Naive thymus-derived CD4-positive, alpha-beta T cell (primary cell): Measurements from ENCODE around the gene QKI. TPM values are rescaled to one million over a fixed set of nuclear protein-coding genes. Genes with fewer than 3 reads are reported as not detected.

Source experiments
- ATAC-seq: fragments of 150-1000 bp; cut with Tn5 transposase; 2 replicates; pipeline ENCODE4 v1.10.0; 2021; ENCODE audit warnings: mild to moderate bottlenecking, moderate library complexity
- CTCF ChIA-PET: fragments of 350-600 bp; sonication (Branson Sonifier 250); formaldehyde crosslinking; loops from one replicate; lab custom pipeline; 2021; ENCODE audit warnings: antibody characterized with exemption; lab: Charles Lee
- POLR2A ChIA-PET: fragments of 350-600 bp; sonication (Branson Sonifier 250); formaldehyde crosslinking; loops from one replicate; lab custom pipeline; 2021; ENCODE audit warnings: antibody characterized with exemption, inconsistent platforms; lab: Charles Lee
- DNase-seq, 9 donors: peaks; one replicate each; pipeline versions ENCODE4 v3.0.0 to v3.0.0-alpha.2; 2020 to 2022; ENCODE audit warnings: mixed read lengths in 1 of 9
- H3K27ac ChIP-seq: one replicate; pipeline ENCODE4 v1.7.0; 2013; ENCODE audit warnings: mild to moderate bottlenecking, low read depth, low read length, moderate library complexity
- H3K27me3 ChIP-seq, 2 donors: one replicate each; pipeline ENCODE4 v1.7.0; 2013; ENCODE audit warnings: low read length in 2 of 2, mild to moderate bottlenecking in 2 of 2, moderate library complexity in 2 of 2; ENCODE audit not compliant: control insufficient read depth in 2 of 2, insufficient read depth in 2 of 2
- H3K36me3 ChIP-seq, 3 experiments: 1 replicate in 2 of 3; 2 replicates in 1 of 3; pipeline ENCODE4 v1.7.0; 2013; ENCODE audit warnings: low read length in 3 of 3, mild to moderate bottlenecking in 3 of 3, moderate library complexity in 1 of 3; ENCODE audit not compliant: insufficient read depth in 3 of 3, control insufficient read depth in 2 of 3
- H3K4me1 ChIP-seq, 2 donors: one replicate each; pipeline ENCODE4 v1.7.0; 2013; ENCODE audit warnings: low read length in 2 of 2, mild to moderate bottlenecking in 2 of 2, moderate library complexity in 1 of 2; ENCODE audit not compliant: control insufficient read depth in 2 of 2, insufficient read depth in 2 of 2
- H3K4me3 ChIP-seq: 2 replicates; pipeline ENCODE4 v1.7.0; 2013; ENCODE audit warnings: mild to moderate bottlenecking, low read length
- H3K9me3 ChIP-seq, 3 experiments: 1 replicate in 2 of 3; 2 replicates in 1 of 3; pipeline ENCODE4 v1.7.0; 2013; ENCODE audit warnings: low read length in 3 of 3; ENCODE audit not compliant: control insufficient read depth in 2 of 3
- H3K27ac Mint-ChIP-seq, 9 donors: one replicate each; pipeline ENCODE4 v1.8.0; 2020 to 2022; ENCODE audit warnings: mixed read lengths in 9 of 9, mild to moderate bottlenecking in 8 of 9, moderate library complexity in 5 of 9, inconsistent platforms in 2 of 9
- H3K27me3 Mint-ChIP-seq, 5 donors: one replicate each; pipeline ENCODE4 v1.8.0; 2021 to 2022; ENCODE audit warnings: mixed read lengths in 5 of 5, mild to moderate bottlenecking in 1 of 5
- H3K36me3 Mint-ChIP-seq, 5 donors: one replicate each; pipeline ENCODE4 v1.8.0; 2020 to 2022; ENCODE audit warnings: mixed read lengths in 5 of 5, mild to moderate bottlenecking in 3 of 5, inconsistent platforms in 1 of 5
- H3K4me1 Mint-ChIP-seq, 7 donors: one replicate each; pipeline ENCODE4 v1.8.0; 2020 to 2022; ENCODE audit warnings: mixed read lengths in 7 of 7, mild to moderate bottlenecking in 3 of 7, inconsistent platforms in 1 of 7
- H3K4me3 Mint-ChIP-seq, 10 donors: one replicate each; pipeline ENCODE4 v1.8.0; 2020 to 2022; ENCODE audit warnings: mild to moderate bottlenecking in 10 of 10, mixed read lengths in 10 of 10, moderate library complexity in 6 of 10, inconsistent platforms in 2 of 10
- H3K9me3 Mint-ChIP-seq, 11 donors: one replicate each; pipeline ENCODE4 v1.8.0; 2020 to 2022; ENCODE audit warnings: mixed read lengths in 11 of 11, mild to moderate bottlenecking in 4 of 11, inconsistent platforms in 1 of 11, moderate library complexity in 1 of 11
- intact Hi-C, 2 donors: fragments of 100-400 bp; cut with micrococcal nuclease; formaldehyde crosslinking; loops; one replicate each; pipeline ENCODE4 v1.15.1; 2023
- polyA plus RNA-seq, 2 donors: library from polyadenylated mRNA; unstranded; fragments of 300-500 nt; fragmentation: Illumina TruSeq; gene quantifications; one replicate each; pipeline ENCODE4 v1.2.3, GENCODE V29; 2021
- total RNA-seq, 6 experiments: library from RNA in 5 of 6; stranded (reverse) in 5 of 6; gene quantifications; 1 replicate in 5 of 6; 2 replicates in 1 of 6; pipeline ENCODE4 v1.2.3 and lab custom pipeline; 2021 to 2026

QKI gene
- total and polyA plus RNA-seq, 7 experiments from 2014 or later = 15.0 to 147 (median 72.5) TPM

DNA sequence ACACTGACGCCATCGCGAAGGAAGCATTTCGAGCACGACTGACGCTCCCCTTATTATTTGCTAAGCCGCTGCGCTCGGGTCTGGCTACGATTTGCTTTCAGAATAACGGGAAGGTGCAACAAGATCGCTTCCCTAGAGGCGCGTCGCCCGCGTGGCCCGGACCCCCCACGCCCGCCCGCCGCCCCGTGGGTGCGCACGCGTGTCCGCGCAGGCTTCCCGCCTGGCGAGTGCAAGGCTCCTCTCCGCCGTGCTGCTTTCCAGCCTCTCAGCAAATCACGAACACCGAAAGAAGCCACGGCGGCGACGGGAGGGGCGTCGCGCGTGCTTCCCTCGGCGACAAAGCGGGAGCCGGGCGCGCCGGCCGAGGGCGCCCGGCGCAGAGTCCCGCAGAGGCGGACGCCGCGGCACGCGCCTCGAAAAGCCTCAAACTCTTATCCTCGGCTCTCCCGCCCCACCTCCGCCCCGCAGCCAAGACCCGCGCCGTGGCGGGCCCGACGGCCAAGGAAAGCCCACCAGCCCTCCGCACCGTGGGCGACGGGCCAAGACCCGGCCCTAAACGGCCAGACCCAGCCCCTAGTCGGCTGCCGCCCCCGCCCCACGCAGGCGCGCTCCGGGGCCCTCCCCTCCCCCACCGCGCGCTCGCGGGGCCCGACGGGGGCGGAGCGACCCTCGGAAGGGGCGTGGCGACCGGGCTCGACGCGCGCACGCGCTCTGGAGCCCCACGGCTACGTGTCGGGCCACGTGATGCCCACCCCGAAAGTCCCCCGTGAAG is 987 bp upstream of the QKI start:
- intact Hi-C loops = loop anchor here (1.0 to 10.0 kb wide), 3 partner anchors 341 to 687 kb away; partner anchors contain the start of genes PACRG (in 2 of the 2) and PRKN (in 2 of the 2)
- peak; percentile 92 to 99 (median 96) for DNase-seq
- Mint-ChIP-seq H3K36me3 (peaks cover 0 to 5% (median 0%) of the 10 kb centered on the region in 5 donors), H3K4me3 (peak overlapping the region; percentile 88 to 95 (median 90)), H3K27ac (peak overlapping the region; percentile 84 to 96 (median 92)), H3K9me3 (peaks cover 0 to 1% (median 0%) of the 10 kb centered on the region in 11 donors), H3K27me3 (peaks cover 0 to 17% (median 0%) of the 10 kb centered on the region in 5 donors), H3K4me1 (peaks cover 16 to 43% (median 34%) of the 10 kb centered on the region in 7 donors)
- Histone ChIP-seq H3K27me3 (no peaks in the 10 kb centered on the region), H3K9me3 (no peaks in the 10 kb centered on the region), H3K36me3 (no peaks in the 10 kb centered on the region), H3K27ac (peak overlapping the region; percentile 88), H3K4me3 (peak overlapping the region; percentile 62), H3K4me1 (peaks cover 5 to 17% of the 10 kb centered on the region in 2 donors)
- CTCF ChIA-PET = no interaction called here
- peak; percentile 86 for ATAC-seq
- POLR2A ChIA-PET = interaction anchor here (1.1 kb wide), 1 partner anchor 12 kb away, joined by 5 read pairs; no protein-coding TSS in a partner anchor

DNA sequence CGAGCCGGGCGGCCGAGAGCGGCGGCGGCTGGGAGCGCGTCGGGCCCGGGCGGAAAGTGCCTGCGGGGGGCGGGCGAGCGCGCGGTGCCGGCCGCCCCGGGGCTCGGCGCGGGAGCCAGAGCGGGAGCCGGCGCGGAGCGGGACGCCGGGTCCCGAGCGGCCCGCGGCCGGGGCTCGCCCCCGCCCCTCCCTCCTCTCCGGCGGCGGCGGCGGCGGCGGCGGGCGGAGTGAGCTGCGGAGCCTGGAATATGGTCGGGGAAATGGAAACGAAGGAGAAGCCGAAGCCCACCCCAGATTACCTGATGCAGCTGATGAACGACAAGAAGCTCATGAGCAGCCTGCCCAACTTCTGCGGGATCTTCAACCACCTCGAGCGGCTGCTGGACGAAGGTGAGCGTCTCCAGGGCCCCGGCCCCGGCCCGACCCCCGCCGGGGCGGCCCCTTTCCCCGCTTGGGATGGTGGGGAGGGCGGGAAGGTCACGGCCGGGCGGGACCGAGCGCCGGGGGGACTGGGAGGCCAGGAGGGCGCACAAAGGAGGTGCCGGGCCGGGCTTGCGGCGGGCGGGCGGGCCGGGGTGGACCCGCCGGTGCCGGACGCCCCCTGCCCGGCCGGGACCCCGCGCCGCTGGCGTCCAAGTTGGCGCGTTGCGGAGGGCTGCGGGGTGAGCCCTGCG is 565 bp downstream of the QKI start:
- peaks cover 0 to 14% (median 0%) of the 10 kb centered on the region in 5 donors for H3K27me3 Mint-ChIP-seq
- H3K36me3 Mint-ChIP-seq = peaks cover 0 to 5% (median 0%) of the 10 kb centered on the region in 5 donors
- H3K4me1 Mint-ChIP-seq = peaks cover 31 to 58% (median 49%) of the 10 kb centered on the region in 7 donors
- POLR2A ChIA-PET = interaction anchor here (0.6 to 2.6 kb wide), 4 partner anchors 9 to 46 kb away, joined by 3 to 14 read pairs (median 10); no protein-coding TSS in a partner anchor
- peaks cover 0 to 1% (median 0%) of the 10 kb centered on the region in 11 donors for H3K9me3 Mint-ChIP-seq
- Histone ChIP-seq H3K27me3 (no peaks in the 10 kb centered on the region), H3K4me3 (peak overlapping the region; percentile 41), H3K27ac (peak overlapping the region; percentile 90), H3K4me1 (peaks cover 5 to 28% of the 10 kb centered on the region in 2 donors), H3K36me3 (no peaks in the 10 kb centered on the region), H3K9me3 (no peaks in the 10 kb centered on the region)
- ATAC-seq (peak; percentile 11), DNase-seq (peak in 8 of 9 donors; percentile 21 to 47 (median 36))
- H3K27ac Mint-ChIP-seq = peak overlapping the region in 8 of 9 donors; percentile 83 to 91 (median 89)
- peak overlapping the region; percentile 73 to 96 (median 86) for H3K4me3 Mint-ChIP-seq
- intact Hi-C loops = loop anchor here (1.0 to 10.0 kb wide), 3 partner anchors 340 to 1512 kb away; partner anchors contain the start of genes PACRG (in 1 of the 2) and PRKN (in 1 of the 2)
- CTCF ChIA-PET = interaction anchor here (1.7 kb wide), 1 partner anchor 137 kb away, joined by 6 read pairs; no protein-coding TSS in a partner anchor

DNA sequence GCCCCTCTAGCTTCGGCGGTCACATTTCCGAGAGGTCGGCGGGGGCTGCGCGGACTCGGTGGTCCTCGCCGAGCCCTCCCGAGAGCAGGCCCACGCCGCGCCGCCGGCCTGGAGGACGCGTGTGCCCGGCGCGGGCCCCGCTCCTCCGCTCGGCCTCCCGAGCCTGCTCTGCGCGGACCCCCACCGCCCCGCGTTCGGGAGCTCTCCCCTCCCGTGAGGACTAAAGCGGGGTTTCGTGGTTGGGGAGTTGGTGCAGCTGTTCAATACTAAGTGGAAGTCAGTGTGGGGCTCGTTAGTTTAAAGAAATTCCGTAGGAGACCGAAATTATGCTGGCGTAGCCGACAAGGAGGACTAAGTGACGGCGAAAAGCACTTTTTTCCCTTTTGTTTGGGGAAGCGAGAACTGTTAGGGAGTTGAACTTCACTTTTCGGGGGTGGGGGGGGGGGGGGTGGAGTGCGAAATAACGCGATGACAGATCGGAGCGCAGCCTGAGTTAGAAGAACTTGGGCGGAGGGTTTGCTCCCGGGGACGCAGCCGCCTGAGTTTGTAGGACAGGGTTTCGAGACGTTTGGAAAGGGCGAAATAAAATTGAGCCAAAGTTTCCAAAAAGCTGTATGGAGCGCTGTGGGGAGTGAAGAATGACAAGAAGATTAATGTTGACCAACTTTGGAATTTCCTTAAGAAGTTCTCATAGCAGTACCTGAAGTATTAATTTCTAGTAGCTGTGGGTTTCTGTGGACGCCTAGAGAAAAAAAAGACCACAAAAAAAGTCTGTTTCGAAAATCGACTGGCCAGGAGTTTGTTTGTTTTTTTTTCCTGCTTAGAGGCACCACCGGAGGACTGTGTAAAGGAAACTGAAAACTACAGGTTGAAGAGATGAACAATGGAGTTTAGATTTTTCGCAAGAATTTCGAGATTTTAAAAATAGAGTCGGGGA is 1.4 kb downstream of the QKI start:
- H3K36me3 Mint-ChIP-seq = peaks cover 0 to 5% (median 0%) of the 10 kb centered on the region in 5 donors
- POLR2A ChIA-PET = interaction anchor here (0.6 to 2.6 kb wide), 8 partner anchors 9 to 706 kb away, joined by 3 to 14 read pairs (median 4); no protein-coding TSS in a partner anchor
- CTCF ChIA-PET = interaction anchor here (1.2 to 1.7 kb wide), 2 partner anchors 71 to 136 kb away, joined by 3 to 6 read pairs; no protein-coding TSS in a partner anchor
- H3K27ac Mint-ChIP-seq = peak overlapping the region; percentile 75 to 96 (median 90)
- DNase-seq (peak; percentile 19 to 56 (median 38)), ATAC-seq (no peak)
- peaks cover 0 to 11% (median 0%) of the 10 kb centered on the region in 5 donors for H3K27me3 Mint-ChIP-seq
- Histone ChIP-seq H3K36me3 (no peaks in the 10 kb centered on the region), H3K4me3 (peak overlapping the region; percentile 58), H3K27ac (peak overlapping the region; percentile 90), H3K27me3 (no peaks in the 10 kb centered on the region), H3K4me1 (peaks cover 5 to 28% of the 10 kb centered on the region in 2 donors), H3K9me3 (no peaks in the 10 kb centered on the region)
- peak overlapping the region; percentile 83 to 98 (median 95) for H3K4me3 Mint-ChIP-seq
- H3K4me1 Mint-ChIP-seq = peaks cover 36 to 64% (median 57%) of the 10 kb centered on the region in 7 donors
- peaks cover 0 to 1% (median 0%) of the 10 kb centered on the region in 11 donors for H3K9me3 Mint-ChIP-seq
- intact Hi-C loops = loop anchor here (1.0 to 10.0 kb wide), 6 partner anchors 11 to 1511 kb away; no protein-coding TSS in a partner anchor

DNA sequence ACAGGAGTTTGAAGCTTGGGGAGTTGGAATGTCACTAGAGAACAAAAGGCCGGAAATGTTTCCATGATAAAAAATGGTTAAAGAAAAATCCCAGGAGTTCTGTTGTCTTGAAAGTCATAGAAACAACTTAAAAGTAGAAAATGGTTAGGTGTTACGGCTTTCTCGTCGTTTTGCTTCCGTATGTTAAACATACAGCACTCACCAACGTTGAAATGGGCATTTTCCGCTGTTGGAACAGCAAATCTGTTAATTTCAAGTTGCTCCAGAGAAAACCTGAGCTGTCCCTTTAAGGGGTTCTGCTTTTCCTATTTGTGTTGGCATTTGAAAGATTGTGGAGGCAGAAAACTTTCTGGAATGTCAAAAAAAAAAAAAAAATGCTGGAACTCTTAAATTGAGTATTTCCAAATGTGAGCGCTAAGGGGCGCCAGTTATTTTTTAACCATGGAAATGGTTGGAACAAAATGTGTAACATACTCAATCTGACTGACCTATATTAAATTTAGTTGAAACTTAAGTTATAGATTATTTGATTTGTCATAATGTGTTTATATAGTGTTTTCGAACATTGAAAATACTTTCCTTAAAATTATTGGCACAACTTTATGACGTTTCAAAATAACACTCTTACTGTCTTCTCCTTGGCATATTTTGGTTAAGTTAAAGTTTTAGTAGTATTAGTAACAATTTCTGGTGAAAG is 2.2 kb downstream of the QKI start:
- intact Hi-C loops = loop anchor here (1.0 to 10.0 kb wide), 6 partner anchors 11 to 1511 kb away; no protein-coding TSS in a partner anchor
- Histone ChIP-seq H3K4me3 (peak overlapping the region; percentile 58), H3K9me3 (no peaks in the 10 kb centered on the region), H3K27ac (peak overlapping the region; percentile 90), H3K4me1 (peaks cover 5 to 28% of the 10 kb centered on the region in 2 donors), H3K27me3 (no peaks in the 10 kb centered on the region), H3K36me3 (no peaks in the 10 kb centered on the region)
- no peak for ATAC-seq
- peaks cover 0 to 5% (median 0%) of the 10 kb centered on the region in 5 donors for H3K27me3 Mint-ChIP-seq
- H3K9me3 Mint-ChIP-seq = peaks cover 0 to 1% (median 0%) of the 10 kb centered on the region in 11 donors
- peak in 7 of 9 donors; percentile 25 to 54 (median 42) for DNase-seq
- peaks cover 0 to 5% (median 0%) of the 10 kb centered on the region in 5 donors for H3K36me3 Mint-ChIP-seq
- H3K4me3 Mint-ChIP-seq = peak overlapping the region; percentile 83 to 98 (median 95)
- peaks cover 40 to 64% (median 62%) of the 10 kb centered on the region in 7 donors for H3K4me1 Mint-ChIP-seq
- ChIA-PET CTCF (interaction anchor here (1.2 to 1.7 kb wide), 2 partner anchors 72 to 135 kb away, joined by 3 to 6 read pairs; no protein-coding TSS in a partner anchor), POLR2A (interaction anchor here (0.7 to 2.6 kb wide), 7 partner anchors 8 to 44 kb away, joined by 3 to 14 read pairs (median 3); no protein-coding TSS in a partner anchor)
- peak overlapping the region; percentile 75 to 96 (median 90) for H3K27ac Mint-ChIP-seq

DNA sequence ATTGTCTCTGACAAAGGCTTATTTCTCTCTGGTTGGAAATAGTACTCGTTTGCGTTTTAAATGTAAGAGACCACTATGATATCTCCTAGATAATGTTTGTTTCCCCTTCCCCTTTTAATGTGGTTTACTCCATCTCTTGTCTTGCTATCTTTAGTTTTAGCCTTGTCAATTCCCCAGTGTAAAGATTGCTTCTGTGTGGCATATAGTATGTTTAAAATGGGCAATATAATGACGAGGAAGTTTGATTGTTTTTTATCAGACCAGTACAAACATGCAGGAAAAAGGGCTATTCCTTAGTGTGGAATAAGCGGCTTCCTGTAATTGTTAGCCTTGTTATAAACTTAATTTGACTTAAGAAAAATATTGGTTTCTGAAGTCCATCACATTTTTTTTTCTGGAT is 3.1 kb downstream of the QKI start:
- DNase-seq (no peak), ATAC-seq (no peak)
- ChIA-PET POLR2A (interaction anchor here (1.2 kb wide), 1 partner anchor 13 kb away, joined by 3 read pairs; no protein-coding TSS in a partner anchor), CTCF (no interaction called here)
- peaks cover 39 to 64% (median 57%) of the 10 kb centered on the region in 7 donors for H3K4me1 Mint-ChIP-seq
- H3K4me3 Mint-ChIP-seq = peak overlapping the region in 9 of 10 donors; percentile 57 to 96 (median 90)
- no peaks in the 10 kb centered on the region for H3K9me3 ChIP-seq
- intact Hi-C loops = loop anchor here in 1 of 2 donors (5.0 to 10.0 kb wide), 2 partner anchors 337 to 1510 kb away; no protein-coding TSS in a partner anchor
- H3K27me3 ChIP-seq = no peaks in the 10 kb centered on the region
- peaks cover 0 to 5% (median 0%) of the 10 kb centered on the region in 5 donors for H3K36me3 Mint-ChIP-seq
- peaks cover 0 to 5% (median 0%) of the 10 kb centered on the region in 5 donors for H3K27me3 Mint-ChIP-seq
- no peak overlapping the region for H3K4me3 ChIP-seq
- no peak overlapping the region for H3K27ac ChIP-seq
- no peaks in the 10 kb centered on the region for H3K36me3 ChIP-seq
- peaks cover 4 to 23% of the 10 kb centered on the region in 2 donors for H3K4me1 ChIP-seq
- no peak overlapping the region for H3K27ac Mint-ChIP-seq
- peaks cover 0 to 1% (median 0%) of the 10 kb centered on the region in 11 donors for H3K9me3 Mint-ChIP-seq
